Progenitor cell of endocrine pancreas (in vitro differentiated cells): ENCODE measurements around the gene GLO1. TPM values are rescaled to one million over a fixed set of nuclear protein-coding genes. Genes with fewer than 3 reads are reported as not detected.

Experiments used
- DNase-seq: peaks from one replicate; pipeline ENCODE4 v3.0.0; 2021; ENCODE audit warnings: low spot score; ENCODE audit not compliant: unreplicated experiment
- H3K27ac Mint-ChIP-seq: 2 replicates; pipeline ENCODE4 v1.8.0; 2021; ENCODE audit warnings: mild to moderate bottlenecking, moderate library complexity, mixed read lengths
- H3K27me3 Mint-ChIP-seq: 2 replicates; pipeline ENCODE4 v1.8.0; 2021; ENCODE audit warnings: mixed read lengths
- H3K36me3 Mint-ChIP-seq: 2 replicates; pipeline ENCODE4 v1.8.0; 2022; ENCODE audit warnings: mixed read lengths; ENCODE audit not compliant: insufficient read depth
- H3K4me1 Mint-ChIP-seq: 2 replicates; pipeline ENCODE4 v1.8.0; 2021; ENCODE audit warnings: low read depth, mixed read lengths
- H3K4me3 Mint-ChIP-seq: 2 replicates; pipeline ENCODE4 v1.8.0; 2021; ENCODE audit warnings: low read depth, mild to moderate bottlenecking, moderate library complexity, mixed read lengths
- H3K9me3 Mint-ChIP-seq: 2 replicates; pipeline ENCODE4 v1.8.0; 2021; ENCODE audit warnings: low read depth, mixed read lengths
- CTCF ChIP-seq: fragments of 200-600 bp; sonication (generic); IDR thresholded peaks from one replicate; pipeline ENCODE4 v1.5.0; 2021; ENCODE audit warnings: antibody characterized with exemption, mild to moderate bottlenecking; ENCODE audit not compliant: unreplicated experiment
- total RNA-seq: library from RNA; stranded (reverse); gene quantifications from 2 replicates; pipeline ENCODE4 v1.2.1, GENCODE V29; 2021

The GLO1 gene
- total RNA-seq, 1 donor from 2014 or later = 97.9 TPM

- TF ChIP-seq CTCF = no peak
- DNase-seq = no peak
- Mint-ChIP-seq H3K36me3 (peaks cover 6% of the 10 kb centered on the region), H3K27ac (no peak overlapping the region), H3K9me3 (no peaks in the 10 kb centered on the region), H3K4me3 (no peak overlapping the region), H3K27me3 (no peaks in the 10 kb centered on the region), H3K4me1 (no peaks in the 10 kb centered on the region)
These were observed 44.4 kb downstream of the GLO1 start for GRCh38 chr6:38658418-38659167.

- no peak for TF ChIP-seq CTCF
- DNase-seq = no peak
- H3K27ac Mint-ChIP-seq = no peak overlapping the region
- H3K36me3 Mint-ChIP-seq = peaks cover 6% of the 10 kb centered on the region
- H3K9me3 Mint-ChIP-seq = no peaks in the 10 kb centered on the region
- H3K4me3 Mint-ChIP-seq = no peak overlapping the region
- no peaks in the 10 kb centered on the region for H3K27me3 Mint-ChIP-seq
- H3K4me1 Mint-ChIP-seq = no peaks in the 10 kb centered on the region
These were observed 46.0 kb downstream of the GLO1 start for GRCh38 chr6:38656896-38657295.

- no peaks in the 10 kb centered on the region for H3K4me1 Mint-ChIP-seq
- DNase-seq = no peak
- H3K9me3 Mint-ChIP-seq = no peaks in the 10 kb centered on the region
- H3K27me3 Mint-ChIP-seq = no peaks in the 10 kb centered on the region
- H3K36me3 Mint-ChIP-seq = peaks cover 6% of the 10 kb centered on the region
- TF ChIP-seq CTCF = no peak
- no peak overlapping the region for H3K4me3 Mint-ChIP-seq
- no peak overlapping the region for H3K27ac Mint-ChIP-seq
These were observed 48.7 kb downstream of the GLO1 start for GRCh38 chr6:38654263-38654662.

GRCh38 chr6:38651121-38651784, 51.7 kb downstream of the GLO1 start:
- no peak for TF ChIP-seq CTCF
- Mint-ChIP-seq H3K4me1 (no peaks in the 10 kb centered on the region), H3K9me3 (no peaks in the 10 kb centered on the region), H3K27ac (no peak overlapping the region), H3K36me3 (no peaks in the 10 kb centered on the region), H3K4me3 (no peak overlapping the region), H3K27me3 (no peaks in the 10 kb centered on the region)
- no peak for DNase-seq

- H3K4me3 Mint-ChIP-seq = no peak overlapping the region
- H3K27ac Mint-ChIP-seq = no peak overlapping the region
- no peak for TF ChIP-seq CTCF
- H3K36me3 Mint-ChIP-seq = no peaks in the 10 kb centered on the region
- DNase-seq = no peak
- no peaks in the 10 kb centered on the region for H3K9me3 Mint-ChIP-seq
- no peaks in the 10 kb centered on the region for H3K4me1 Mint-ChIP-seq
- no peaks in the 10 kb centered on the region for H3K27me3 Mint-ChIP-seq
These were observed 52.7 kb downstream of the GLO1 start for GRCh38 chr6:38650207-38650752.
